NCI-H2171 treated with DMSO at 0.1 percent for 48 hours (cell line): Measurements from ENCODE around the gene RPL27A.

Source experiments
- DNase-seq: peaks from one replicate; lab custom pipeline; 2025; lab: John Stamatoyannopoulos, UW

RPL27A gene

GRCh38 chr11:8674859-8675258 is 7.7 kb upstream of the RPL27A start:
- no peak for DNase-seq

DNA sequence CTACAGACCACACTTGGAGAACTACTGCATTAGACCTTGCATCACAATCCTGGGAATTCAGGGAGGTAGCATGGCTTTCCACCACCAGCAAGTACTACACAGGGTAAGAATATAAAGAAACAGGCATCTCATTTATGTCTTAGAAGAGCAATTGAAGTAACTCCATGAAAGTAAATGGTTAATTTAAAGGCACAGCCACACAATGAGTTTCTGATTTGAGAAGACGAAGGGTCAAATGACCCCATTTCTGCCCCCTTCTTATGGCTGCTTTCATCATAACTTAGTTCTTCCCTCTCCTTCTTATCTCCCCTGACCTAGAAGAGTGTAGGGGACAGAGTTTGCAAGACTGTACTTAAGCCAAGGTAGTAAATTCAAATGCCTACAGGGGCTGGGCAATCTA is 6.1 kb upstream of the RPL27A start:
- DNase-seq: no peak

DNA sequence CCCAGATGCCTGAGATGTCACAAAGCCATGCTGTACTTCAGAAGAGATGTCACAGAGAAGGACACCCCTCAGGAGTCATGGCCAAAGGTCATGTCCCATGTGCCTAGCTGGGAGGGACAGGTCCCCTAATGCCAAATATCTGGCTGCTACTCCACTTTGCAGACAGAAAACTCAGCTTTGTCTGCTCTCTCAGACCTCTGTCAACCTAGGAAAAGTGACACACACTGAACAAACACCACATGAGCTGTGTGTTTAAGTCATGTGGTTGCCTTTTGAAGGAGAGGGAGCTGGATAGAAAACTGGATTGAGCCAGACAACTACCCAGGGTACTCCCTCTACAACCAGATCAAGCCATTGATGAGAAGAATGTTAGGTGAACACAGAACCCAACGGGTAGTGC is 3.6 kb upstream of the RPL27A start:
- no peak for DNase-seq

GRCh38 chr11:8681837-8682302 is 722 bp upstream of the RPL27A start:
- DNase-seq: no peak

- DNase-seq: no peak
These were observed 669 bp downstream of the RPL27A start for GRCh38 chr11:8683115-8683807.

DNA sequence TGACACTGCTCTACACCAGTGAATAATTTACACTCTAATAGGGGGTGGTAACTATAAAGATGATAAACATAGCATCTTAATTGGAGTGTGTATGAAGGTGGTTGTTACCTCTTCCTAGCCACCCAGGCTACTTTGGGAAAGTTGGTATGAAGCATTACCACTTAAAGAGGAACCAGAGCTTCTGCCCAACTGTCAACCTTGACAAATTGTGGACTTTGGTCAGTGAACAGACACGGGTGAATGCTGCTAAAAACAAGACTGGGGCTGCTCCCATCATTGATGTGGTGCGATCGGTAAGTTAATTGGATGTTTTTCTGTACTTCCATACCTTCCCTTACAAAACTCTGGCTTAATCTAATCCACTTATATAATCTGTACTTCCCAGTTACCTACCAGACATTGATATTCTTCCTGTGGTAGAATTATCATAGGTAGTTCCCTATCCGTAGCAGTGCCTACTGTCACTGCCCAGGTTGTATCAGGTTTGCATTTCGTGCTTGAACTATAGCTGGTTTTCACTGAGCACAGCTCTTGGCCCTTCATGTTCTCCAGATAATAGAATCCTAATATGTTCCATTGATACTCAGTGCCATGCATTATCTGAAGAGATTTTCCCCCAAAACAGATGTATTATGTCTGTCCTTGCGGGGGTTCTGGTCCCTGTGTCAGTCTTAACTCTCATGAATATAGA is 2.2 kb downstream of the RPL27A start:
- no peak for DNase-seq

- no peak for DNase-seq
These were observed 2.7 kb downstream of the RPL27A start for GRCh38 chr11:8685306-8685705.

GRCh38 chr11:8685820-8686219 is 3.2 kb downstream of the RPL27A start:
- no peak for DNase-seq

DNA sequence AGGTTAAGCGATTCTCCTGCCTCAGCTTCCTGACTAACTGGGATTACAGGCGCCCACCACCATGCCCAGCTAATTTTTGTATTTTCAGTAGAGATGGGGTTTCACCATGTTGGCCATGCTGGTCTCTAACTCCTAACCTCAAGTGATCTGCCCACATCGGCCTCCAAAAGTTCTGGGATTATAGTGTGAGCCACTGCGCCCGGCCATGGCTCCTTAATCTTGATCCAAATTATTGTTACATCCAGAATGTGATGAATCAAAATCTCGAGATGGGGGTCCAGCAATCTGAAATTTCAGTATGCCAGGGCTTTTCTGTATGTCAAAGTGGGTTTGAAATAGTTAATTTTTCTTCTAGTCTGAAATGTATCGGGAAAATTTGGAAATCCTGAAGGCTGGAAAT is 3.7 kb downstream of the RPL27A start:
- DNase-seq: no peak

- peak; percentile 97 for DNase-seq
These were observed 6.1 kb downstream of the RPL27A start for GRCh38 chr11:8688414-8689362.

- no peak for DNase-seq
These were observed 7.2 kb downstream of the RPL27A start for GRCh38 chr11:8689726-8690255.

DNA sequence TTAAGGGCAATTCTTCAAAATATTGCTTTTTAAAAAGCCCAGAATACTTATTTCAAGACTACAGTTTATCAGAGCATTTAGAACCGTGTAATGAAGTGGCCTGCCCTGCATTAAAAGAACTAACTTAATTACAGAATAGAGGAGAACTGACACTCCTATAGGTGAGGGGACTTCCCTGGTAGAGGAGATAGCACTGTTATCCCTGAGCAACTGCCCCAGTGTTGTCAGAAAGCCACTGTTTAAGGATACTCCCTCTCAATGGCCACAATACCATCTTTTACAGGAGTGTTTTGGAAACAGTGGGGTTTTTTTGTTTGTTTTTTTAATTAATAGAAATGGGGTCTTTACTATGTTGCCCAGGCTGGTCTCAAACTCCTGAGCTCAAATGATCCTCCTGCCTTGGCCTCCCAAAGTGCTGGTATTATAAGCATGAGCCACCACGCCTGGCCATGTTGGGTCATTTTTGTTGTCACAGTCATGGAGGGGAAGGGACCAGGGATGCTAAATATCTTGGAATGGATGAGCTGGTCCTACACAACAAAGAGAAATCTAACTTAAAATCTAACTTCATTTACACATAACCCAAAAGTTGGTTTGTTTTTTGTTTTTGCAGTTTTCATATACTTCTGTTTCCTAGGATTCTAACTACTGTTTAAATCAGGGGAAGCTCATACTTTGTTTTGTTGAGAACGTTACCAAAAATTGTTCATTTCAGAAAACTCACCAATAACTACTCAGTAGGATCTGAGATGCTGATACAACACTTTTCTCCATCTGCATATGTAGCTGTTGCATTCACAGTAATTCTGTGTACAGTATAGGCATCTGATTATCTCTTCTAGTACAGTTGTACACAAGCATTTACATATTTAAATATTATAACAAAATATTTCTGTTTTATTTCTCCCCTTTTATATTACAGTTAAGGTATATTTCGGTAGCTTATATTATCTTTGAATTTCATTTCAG is 8.1 kb downstream of the RPL27A start:
- no peak for DNase-seq

DNA sequence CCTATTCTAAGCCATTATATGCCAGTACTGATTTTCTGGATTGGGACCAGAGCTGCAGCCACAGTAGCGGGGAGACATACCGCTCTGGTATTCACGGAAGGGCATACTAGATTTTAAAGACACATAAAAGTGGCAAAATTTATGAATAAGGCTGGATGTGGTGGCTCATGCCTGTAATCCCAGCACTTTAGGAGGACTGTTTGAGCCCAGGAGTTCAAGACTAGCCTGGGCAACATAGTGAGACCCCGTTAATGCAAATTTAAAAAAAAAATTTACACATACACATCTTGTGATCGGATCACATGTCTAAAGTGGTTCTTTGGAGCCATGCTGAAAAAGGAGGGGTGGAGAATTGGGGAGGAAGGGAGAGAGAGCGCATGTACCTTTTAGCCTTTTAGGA is 9.0 kb downstream of the RPL27A start:
- DNase-seq: no peak

- DNase-seq: no peak
These were observed 9.8 kb downstream of the RPL27A start for GRCh38 chr11:8692417-8692816.

DNA sequence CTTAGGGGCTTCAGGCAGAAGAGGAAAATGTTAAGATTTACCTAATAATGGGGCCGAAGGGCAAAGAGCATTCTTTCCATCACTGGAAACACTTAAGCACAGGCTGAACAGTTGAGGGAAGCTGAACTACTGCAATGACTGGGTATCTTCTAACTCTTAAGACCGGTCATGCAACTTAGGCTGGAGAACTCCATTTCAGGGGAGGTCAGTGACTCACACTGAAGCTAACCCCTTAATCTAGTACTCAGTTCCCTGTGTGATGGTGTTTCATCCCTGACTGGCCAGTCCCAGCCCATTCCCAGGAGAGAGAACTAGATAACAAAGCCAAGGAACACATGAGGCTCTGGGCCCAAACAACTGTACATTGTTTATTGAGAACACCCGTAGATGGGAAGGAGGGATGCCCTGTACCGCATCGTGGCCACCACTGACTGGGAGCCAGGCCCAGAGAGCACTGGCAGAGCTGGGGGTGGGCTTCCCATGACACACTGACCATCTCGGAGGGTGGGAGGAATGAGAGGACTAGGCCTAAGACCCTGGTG is 10.5 kb downstream of the RPL27A start:
- no peak for DNase-seq

DNA sequence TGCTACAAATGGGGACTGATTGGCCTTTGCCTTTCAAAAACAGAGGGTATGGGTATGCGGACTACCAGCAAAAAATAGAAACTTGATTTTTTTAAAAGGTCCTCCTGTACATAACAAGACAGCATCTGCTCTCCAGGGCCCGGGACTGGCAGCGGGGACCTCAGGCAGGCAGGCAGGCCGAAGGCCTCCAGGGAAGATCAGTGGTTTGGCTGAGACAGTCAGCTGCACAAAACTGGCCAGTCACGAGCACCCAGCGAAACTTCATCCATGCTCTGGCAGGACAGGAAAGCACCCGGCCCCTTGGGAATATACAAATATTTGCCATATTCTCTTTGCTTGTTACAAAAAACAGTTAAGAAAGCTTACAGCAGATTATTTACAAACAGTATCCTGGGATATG is 11.0 kb downstream of the RPL27A start:
- DNase-seq: no peak

DNA sequence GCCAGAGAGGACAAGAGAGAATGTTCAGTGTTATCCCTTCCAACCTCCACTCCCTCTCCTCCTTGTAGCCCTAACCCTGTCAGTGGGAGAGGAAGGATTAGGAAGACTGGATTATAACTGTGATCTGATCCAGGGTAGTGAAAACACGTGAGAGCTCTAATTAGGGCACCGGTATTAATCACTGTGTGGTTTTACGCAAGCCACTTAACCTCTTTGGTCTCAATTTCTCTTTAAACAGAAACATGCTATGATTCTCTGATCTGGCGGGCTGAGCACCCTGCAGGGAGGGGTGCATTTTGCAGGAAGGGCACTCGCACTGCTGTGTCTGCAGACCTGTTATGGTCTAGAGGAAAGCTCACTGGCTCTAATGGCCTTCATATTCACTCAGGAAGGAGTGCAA is 11.5 kb downstream of the RPL27A start:
- DNase-seq: no peak

GRCh38 chr11:8697054-8697453 is 14.5 kb downstream of the RPL27A start:
- DNase-seq: no peak

DNA sequence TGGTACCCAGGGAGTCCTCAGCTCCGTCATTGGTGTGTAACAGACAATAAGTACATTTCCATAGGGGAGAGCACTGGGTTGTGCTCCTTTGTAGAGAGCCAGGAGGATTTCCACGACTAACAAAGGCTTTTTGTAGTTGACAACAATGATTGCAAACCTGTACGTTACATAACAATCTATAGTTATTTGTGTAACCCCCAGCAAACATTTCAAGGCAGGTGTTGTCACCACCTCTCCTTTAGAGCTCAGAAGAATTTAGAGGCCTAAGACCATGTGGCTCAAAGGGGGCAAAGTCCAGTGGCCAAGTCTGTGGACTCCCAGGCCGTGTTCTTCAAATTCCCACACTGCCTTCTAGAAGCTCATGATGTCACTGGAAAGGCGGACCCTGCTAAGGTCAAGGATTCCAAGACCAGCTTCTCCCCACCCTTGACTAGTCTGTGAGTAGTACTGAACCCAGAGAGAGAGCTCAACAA is 15.8 kb downstream of the RPL27A start:
- DNase-seq: no peak

GRCh38 chr11:8698917-8699441 is 16.4 kb downstream of the RPL27A start:
- DNase-seq: no peak
